ENCODE measurements around the gene PKNOX2. TPM values are rescaled to one million over a fixed set of nuclear protein-coding genes. Genes with fewer than 3 reads are reported as not detected.
A peak's percentile ranks its signal among the peaks of the same experiment; 100 is the strongest.

PKNOX2 gene
- total and polyA plus RNA-seq, 2 of the 8 experiments (the other 6 are each of a cell fraction or from before 2014, with no cell fraction given), result 2.0 TPM

DNA sequence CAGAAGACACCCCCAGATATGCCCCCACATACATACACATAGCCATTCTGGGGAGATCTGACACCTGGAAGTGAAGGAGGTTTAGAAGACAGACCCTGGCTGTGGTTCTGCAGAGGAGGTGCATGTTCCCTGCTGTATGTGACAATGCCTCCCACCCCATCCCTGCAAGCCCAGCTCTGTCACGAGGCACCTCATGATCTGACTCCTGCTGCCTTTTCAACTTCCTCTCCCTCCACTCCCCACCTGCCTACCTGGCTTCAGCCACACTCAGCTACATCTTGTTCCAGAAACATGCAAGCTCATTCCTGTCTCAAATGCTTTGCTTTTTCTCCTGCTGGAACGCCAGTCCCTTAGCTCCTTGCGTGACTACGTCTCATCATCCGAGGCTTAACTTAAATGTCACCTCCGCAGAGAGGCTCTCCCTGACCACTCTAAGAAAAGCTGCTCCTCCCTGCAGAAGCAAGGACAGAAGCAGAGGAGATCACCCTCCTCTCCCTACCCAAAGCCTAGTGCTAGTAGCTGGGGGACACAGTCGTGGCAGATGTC lies 217.0 kb downstream of the PKNOX2 start:
- H4K8ac ChIP-seq (ENCODE audit: extremely low read depth, insufficient read depth, low read length), result no peak overlapping the region
- H2BK120ac ChIP-seq (replicated peaks; ENCODE audit: low read depth, low read length), result no peak overlapping the region
- H3K9ac ChIP-seq (replicated peaks in 1 of 4; ENCODE audit: extremely low read depth in 1 of 4, low read depth in 3 of 4, low read length in 3 of 4), result no peak overlapping the region
- no peak overlapping the region for H3K4me2 ChIP-seq (ENCODE audit: insufficient read depth in 1 of 2, low read depth in 2 of 2, low read length in 2 of 2)
- H3K4me3 ChIP-seq (ENCODE audit: extremely low read depth in 1 of 4, insufficient read depth in 2 of 4, low read depth in 3 of 4, low read length in 4 of 4), result no peak overlapping the region
- H2BK5ac ChIP-seq (ENCODE audit: low read depth, low read length), result no peak overlapping the region; the same call in none of the 2 replicates
- peak overlapping the region; percentile 51; the same call in 1 of the 2 replicates for H3K18ac ChIP-seq (ENCODE audit: extremely low read depth, low read length)
- H2BK12ac ChIP-seq (ENCODE audit: low read depth, low read length), result 0 out of 2 replicates have a peak overlapping the region, but pooled peaks have one; percentile 76
- no peak for DNase-seq (ENCODE audit: low read depth in 1 of 2, low spot score in 2 of 2)
- no peak overlapping the region for H3K56ac ChIP-seq (replicated peaks; ENCODE audit: insufficient read length, low read depth, low read length)
- H3K27ac ChIP-seq (ENCODE audit: low read depth, low read length), result no peak overlapping the region
- no peak overlapping the region for H3K14ac ChIP-seq (ENCODE audit: insufficient read length)
- H4K20me1 ChIP-seq (replicated peaks in 1 of 2; ENCODE audit: control insufficient read depth in 1 of 2, insufficient read depth in 2 of 2, low read length in 2 of 2), result no peaks in the 10 kb centered on the region
- ChIA-PET CTCF (ENCODE audit: partially characterized antibody) (interaction anchor here (0.8 to 3.3 kb wide), 19 partner anchors 10 to 290 kb away, joined by 3 to 16 read pairs (median 5); no protein-coding TSS in a partner anchor), POLR2A (ENCODE audit: partially characterized antibody) (interaction anchor here (0.6 to 3.3 kb wide), 2 partner anchors 9 to 153 kb away, joined by 3 to 15 read pairs; no protein-coding TSS in a partner anchor)
- H2BK20ac ChIP-seq (ENCODE audit: low read length), result no peak overlapping the region
- no peak for FAIRE-seq
- no peaks in the 10 kb centered on the region for H3K9me3 ChIP-seq (ENCODE audit: insufficient read depth in 2 of 2, low read depth in 1 of 2, low read length in 1 of 2)
- H3K79me2 ChIP-seq (ENCODE audit: control insufficient read depth in 1 of 2, insufficient read depth in 2 of 2, low read length in 2 of 2), result no peaks in the 10 kb centered on the region
- no peaks in the 10 kb centered on the region; a peak in 1 of 7 replicates for H3K27me3 ChIP-seq (replicated peaks in 1 of 4; ENCODE audit: control insufficient read depth in 3 of 4, extremely low read depth in 1 of 4, insufficient read depth in 3 of 4, low read length in 3 of 4)
- H3K4ac ChIP-seq (replicated peaks; ENCODE audit: insufficient read length, low read depth, low read length), result no peak overlapping the region
- H2AFZ ChIP-seq (ENCODE audit: low read length), result peak overlapping the region; percentile 49; the same call in 1 of the 2 replicates
- 87% methylated on average over 7 of the region's 7 CpGs; no CpG with 5 or more reads in 1 of the 2 experiments for WGBS, 2 experiments (ENCODE audit: extremely low coverage in 1 of 2, insufficient coverage in 1 of 2, insufficient read length in 1 of 2, insufficient replicate concordance in 2 of 2, low coverage in 1 of 2, low lambda C conversion rate in 2 of 2, missing lambda C conversion rate in 1 of 2)
- H4K5ac ChIP-seq (ENCODE audit: insufficient read length, low read depth, low read length), result no peak overlapping the region
- TF ChIP-seq KDM5A (IDR thresholded peaks at IDR 0.05; ENCODE audit: low read length) (no peak), CHD1 (IDR thresholded peaks at IDR 0.05; ENCODE audit: low read depth, low read length) (no peak), ZNF274 (IDR thresholded peaks at IDR 0.05; ENCODE audit: borderline replicate concordance, extremely low read depth, low read length) (no peak), TAF1 (IDR thresholded peaks at IDR 0.05; ENCODE audit: low read depth, low read length) (no peak), ASH2L (IDR thresholded peaks at IDR 0.05; ENCODE audit: low read length) (no peak), SIRT6 (IDR thresholded peaks at IDR 0.05; ENCODE audit: low read length) (no peak), EGR1 (IDR thresholded peaks at IDR 0.05; ENCODE audit: borderline replicate concordance, low read depth, low read length) (no peak), BCL11A (IDR thresholded peaks at IDR 0.05; ENCODE audit: low read depth in 2 of 2, low read length in 2 of 2) (no peak), FOSL1 (IDR thresholded peaks at IDR 0.05; ENCODE audit: insufficient read depth, low read depth, low read length) (no peak)
- TF ChIP-seq, protein P1, sequence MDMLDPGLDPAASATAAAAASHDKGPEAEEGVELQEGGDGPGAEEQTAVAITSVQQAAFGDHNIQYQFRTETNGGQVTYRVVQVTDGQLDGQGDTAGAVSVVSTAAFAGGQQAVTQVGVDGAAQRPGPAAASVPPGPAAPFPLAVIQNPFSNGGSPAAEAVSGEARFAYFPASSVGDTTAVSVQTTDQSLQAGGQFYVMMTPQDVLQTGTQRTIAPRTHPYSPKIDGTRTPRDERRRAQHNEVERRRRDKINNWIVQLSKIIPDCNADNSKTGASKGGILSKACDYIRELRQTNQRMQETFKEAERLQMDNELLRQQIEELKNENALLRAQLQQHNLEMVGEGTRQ (IDR thresholded peaks at IDR 0.05; ENCODE audit: low read length), result no peak
- no peak overlapping the region for H4K91ac ChIP-seq (replicated peaks; ENCODE audit: insufficient read length, low read length)
- peaks cover 0 to 9% (median 0%) of the 10 kb centered on the region in 4 experiments; a peak in 3 of 7 replicates for H3K4me1 ChIP-seq (replicated peaks in 1 of 4; ENCODE audit: control insufficient read depth in 3 of 4, insufficient read depth in 4 of 4, low read length in 3 of 4)
- no peaks in the 10 kb centered on the region for H3K36me3 ChIP-seq (ENCODE audit: control insufficient read depth in 2 of 4, insufficient read depth in 4 of 4, low read length in 3 of 4)
- no peaks in the 10 kb centered on the region for H3K23me2 ChIP-seq (ENCODE audit: low read depth, low read length)
- peak overlapping the region; percentile 63; the same call in 1 of the 2 replicates for H2BK15ac ChIP-seq (ENCODE audit: low read length)
- no peaks in the 10 kb centered on the region for H3K79me1 ChIP-seq (ENCODE audit: low read depth, low read length)
- peak overlapping the region; percentile 47; the same call in 1 of the 2 replicates for H2AK5ac ChIP-seq (ENCODE audit: low read depth, low read length)
- H3K23ac ChIP-seq (ENCODE audit: insufficient read length), result no peak overlapping the region

Data from H1 (cell line).